Skin epidermis (tissue), 12 donors: ENCODE data around the gene RAB29.

Experiments used
- H3K27ac ChIP-seq, 21 experiments: fragments of 200-600 bp; sonication (generic) in 11 of 21; one replicate each; pipeline ENCODE4 v1.5.0; 2020; ENCODE audit warnings: mild to moderate bottlenecking in 3 of 21, inconsistent platforms in 2 of 21, moderate library complexity in 2 of 21
- H3K4me3 ChIP-seq, 7 experiments: fragments of 200-600 bp; sonication (generic) in 2 of 7; one replicate each; pipeline ENCODE4 v1.5.0; 2020; ENCODE audit warnings: inconsistent platforms in 2 of 7, mild to moderate bottlenecking in 2 of 7, moderate library complexity in 1 of 7

RAB29 gene

GRCh38 chr1:205800427-205800826 is 25.1 kb upstream of the RAB29 start:
- H3K27ac ChIP-seq: no peak overlapping the region

GRCh38 chr1:205798577-205798976 is 23.3 kb upstream of the RAB29 start:
- Histone ChIP-seq H3K27ac (no peak overlapping the region), H3K4me3 (no peak overlapping the region)

More at GRCh38 chr1:205800427-205800826, 25.1 kb upstream of the RAB29 start:
- H3K4me3 ChIP-seq: no peak overlapping the region

GRCh38 chr1:205797168-205797567 is 21.9 kb upstream of the RAB29 start:
- H3K27ac ChIP-seq: no peak overlapping the region
- no peak overlapping the region for H3K4me3 ChIP-seq

GRCh38 chr1:205794011-205794730 is 18.9 kb upstream of the RAB29 start:
- no peak overlapping the region for H3K27ac ChIP-seq
- H3K4me3 ChIP-seq: no peak overlapping the region

- Histone ChIP-seq H3K4me3 (no peak overlapping the region), H3K27ac (no peak overlapping the region)
These were observed 17.8 kb upstream of the RAB29 start for GRCh38 chr1:205792961-205793673.

GRCh38 chr1:205792481-205792881 is 17.2 kb upstream of the RAB29 start:
- Histone ChIP-seq H3K27ac (no peak overlapping the region), H3K4me3 (no peak overlapping the region)

GRCh38 chr1:205791568-205792180 is 16.4 kb upstream of the RAB29 start:
- no peak overlapping the region for H3K4me3 ChIP-seq
- H3K27ac ChIP-seq: no peak overlapping the region

GRCh38 chr1:205787287-205787916 is 12.1 kb upstream of the RAB29 start:
- H3K4me3 ChIP-seq: no peak overlapping the region
- H3K27ac ChIP-seq: no peak overlapping the region

GRCh38 chr1:205786601-205787000 is 11.3 kb upstream of the RAB29 start:
- Histone ChIP-seq H3K27ac (no peak overlapping the region), H3K4me3 (no peak overlapping the region)

GRCh38 chr1:205785446-205785845 is 10.2 kb upstream of the RAB29 start:
- Histone ChIP-seq H3K4me3 (no peak overlapping the region), H3K27ac (no peak overlapping the region)

GRCh38 chr1:205783904-205784303 is 8.6 kb upstream of the RAB29 start:
- Histone ChIP-seq H3K27ac (no peak overlapping the region), H3K4me3 (no peak overlapping the region)

GRCh38 chr1:205783433-205783795 is 8.1 kb upstream of the RAB29 start:
- no peak overlapping the region for H3K27ac ChIP-seq
- H3K4me3 ChIP-seq: no peak overlapping the region

GRCh38 chr1:205782627-205783432 is 7.5 kb upstream of the RAB29 start:
- Histone ChIP-seq H3K4me3 (no peak overlapping the region), H3K27ac (no peak overlapping the region)

- Histone ChIP-seq H3K27ac (no peak overlapping the region), H3K4me3 (no peak overlapping the region)
These were observed 5.1 kb upstream of the RAB29 start for GRCh38 chr1:205780335-205780734.

- H3K27ac ChIP-seq: no peak overlapping the region
These were observed 2.7 kb upstream of the RAB29 start for GRCh38 chr1:205777994-205778393.

GRCh38 chr1:205775717-205776056 is 405 bp upstream of the RAB29 start:
- Histone ChIP-seq H3K27ac (peak overlapping the region in 18 of 21 experiments; percentile 40 to 89 (median 80)), H3K4me3 (peak overlapping the region; percentile 48 to 78 (median 73))

More at GRCh38 chr1:205777994-205778393, 2.7 kb upstream of the RAB29 start:
- H3K4me3 ChIP-seq: no peak overlapping the region

GRCh38 chr1:205774198-205775014 is 876 bp downstream of the RAB29 start:
- Histone ChIP-seq H3K4me3 (peak overlapping the region; percentile 48 to 78 (median 73)), H3K27ac (peak overlapping the region in 20 of 21 experiments; percentile 44 to 89 (median 78))

GRCh38 chr1:205772607-205773032 is 2.7 kb downstream of the RAB29 start:
- Histone ChIP-seq H3K4me3 (no peak overlapping the region), H3K27ac (peak overlapping the region in 1 of 21 experiments; percentile 86)

GRCh38 chr1:205770618-205771017 is 4.7 kb downstream of the RAB29 start:
- no peak overlapping the region for H3K27ac ChIP-seq
- H3K4me3 ChIP-seq: no peak overlapping the region
